Stimulated activated naive CD4-positive, alpha-beta T cell (primary cell): ENCODE results near the gene CDKAL1.
"Not testable (repeated sequence)": the region's sequence is repeated elsewhere in the genome, so short reads cannot be mapped to it uniquely, and the experiment has no call there.

Source experiments
- DNase-seq, 6 experiments: peaks; one replicate each; lab custom pipeline; 2025; lab: John Stamatoyannopoulos, UW

Gene CDKAL1

DNA sequence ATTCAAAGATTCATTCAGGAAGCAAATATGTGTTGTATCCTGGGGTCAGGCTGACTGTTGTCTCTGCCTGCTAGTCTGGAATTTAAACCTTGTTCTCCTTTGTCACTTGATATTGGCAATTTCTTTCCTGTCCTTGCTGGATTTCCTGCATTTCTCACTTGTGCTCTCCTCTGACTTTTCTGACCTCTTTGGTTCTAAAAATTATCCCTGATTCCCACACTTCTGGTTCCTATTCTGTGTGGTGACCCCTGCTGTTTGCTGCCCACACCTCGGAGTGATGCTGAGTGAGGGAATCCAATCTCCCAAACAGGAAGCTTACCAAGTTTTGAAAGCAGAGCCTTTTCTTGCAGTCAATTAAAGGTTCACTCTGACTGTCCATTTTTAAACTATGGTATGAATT, 345.3 kb downstream of the CDKAL1 start:
- DNase-seq, result no peak

DNA sequence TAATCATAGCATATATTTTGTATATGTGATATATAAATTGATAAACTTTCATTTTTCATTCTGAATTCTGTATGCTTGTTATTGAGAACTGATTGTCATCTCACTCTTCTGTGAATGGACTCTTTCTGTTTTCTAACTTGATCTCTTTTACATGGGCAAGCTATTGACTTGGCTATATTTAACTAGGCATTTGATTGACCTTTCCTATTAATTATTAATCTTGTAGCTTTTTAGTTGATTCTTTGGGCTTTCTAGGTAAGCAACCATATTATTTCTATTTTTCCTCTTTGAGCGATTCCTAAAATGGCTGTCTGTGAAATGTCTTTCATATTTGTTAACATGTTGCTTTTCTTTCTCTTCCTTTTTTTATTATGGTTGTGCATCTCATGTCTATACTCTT, 347.1 kb downstream of the CDKAL1 start:
- no peak for DNase-seq

DNA sequence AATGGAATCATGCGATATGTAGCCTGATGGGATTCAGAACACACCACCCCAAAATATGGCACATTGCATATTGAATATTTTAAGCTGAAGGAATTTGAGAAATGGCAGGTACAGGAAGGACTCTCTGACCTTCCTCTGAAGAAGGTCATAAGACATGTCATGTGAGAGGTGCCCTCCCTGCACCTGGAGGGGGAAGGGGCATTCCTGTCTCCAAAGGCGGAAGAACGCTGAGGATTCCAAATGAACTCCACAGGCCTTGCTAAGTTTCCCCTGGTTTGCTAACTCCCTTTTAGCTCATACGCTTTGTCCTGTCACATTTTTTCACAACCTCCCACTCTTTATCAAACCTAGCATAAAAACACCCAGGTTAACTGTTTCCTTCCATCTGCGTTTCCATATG, 347.8 kb downstream of the CDKAL1 start:
- no peak for DNase-seq

DNA sequence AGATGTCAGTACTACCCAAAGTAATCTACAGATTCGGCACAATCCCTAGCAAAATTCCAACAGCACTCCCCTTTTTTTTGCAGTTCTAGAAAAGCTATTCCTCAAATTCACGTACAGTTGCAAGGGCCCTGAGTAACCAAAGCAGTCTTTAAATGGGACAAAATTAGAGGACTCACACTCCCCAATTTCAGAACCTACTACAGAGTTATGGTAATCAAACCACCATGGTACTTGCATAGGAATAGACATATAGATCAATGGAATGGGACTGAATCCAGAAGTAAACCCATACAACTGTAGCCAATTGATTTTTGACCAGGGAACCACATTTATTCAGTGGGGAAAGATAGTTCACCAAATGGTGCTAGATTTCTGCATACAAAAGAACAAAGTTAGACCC, 350.8 kb downstream of the CDKAL1 start:
- no peak for DNase-seq

DNA sequence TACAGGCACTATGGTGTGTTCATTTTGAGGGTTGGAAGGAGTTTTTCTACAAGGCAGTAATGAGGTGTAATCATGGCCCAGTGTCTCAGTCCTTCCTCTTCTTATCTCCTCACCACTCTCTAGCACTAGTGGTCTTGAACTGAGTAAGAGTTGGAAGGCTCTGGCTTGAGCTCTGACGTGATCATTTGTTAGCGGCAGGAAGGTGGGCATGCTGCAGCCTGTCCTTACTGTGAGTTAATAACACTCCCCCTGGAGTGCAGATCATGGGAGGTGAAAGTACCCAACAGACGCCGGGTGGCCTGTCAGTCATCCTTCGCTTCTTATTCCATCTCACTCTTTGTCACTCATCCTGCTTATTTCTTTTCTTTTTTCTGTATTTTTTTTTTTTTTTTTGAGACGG, 356.9 kb downstream of the CDKAL1 start:
- DNase-seq, result no peak

GRCh38 chr6:20892365-20892764, 358.1 kb downstream of the CDKAL1 start:
- DNase-seq, result no peak

GRCh38 chr6:20893412-20893811, 359.2 kb downstream of the CDKAL1 start:
- no peak for DNase-seq

DNA sequence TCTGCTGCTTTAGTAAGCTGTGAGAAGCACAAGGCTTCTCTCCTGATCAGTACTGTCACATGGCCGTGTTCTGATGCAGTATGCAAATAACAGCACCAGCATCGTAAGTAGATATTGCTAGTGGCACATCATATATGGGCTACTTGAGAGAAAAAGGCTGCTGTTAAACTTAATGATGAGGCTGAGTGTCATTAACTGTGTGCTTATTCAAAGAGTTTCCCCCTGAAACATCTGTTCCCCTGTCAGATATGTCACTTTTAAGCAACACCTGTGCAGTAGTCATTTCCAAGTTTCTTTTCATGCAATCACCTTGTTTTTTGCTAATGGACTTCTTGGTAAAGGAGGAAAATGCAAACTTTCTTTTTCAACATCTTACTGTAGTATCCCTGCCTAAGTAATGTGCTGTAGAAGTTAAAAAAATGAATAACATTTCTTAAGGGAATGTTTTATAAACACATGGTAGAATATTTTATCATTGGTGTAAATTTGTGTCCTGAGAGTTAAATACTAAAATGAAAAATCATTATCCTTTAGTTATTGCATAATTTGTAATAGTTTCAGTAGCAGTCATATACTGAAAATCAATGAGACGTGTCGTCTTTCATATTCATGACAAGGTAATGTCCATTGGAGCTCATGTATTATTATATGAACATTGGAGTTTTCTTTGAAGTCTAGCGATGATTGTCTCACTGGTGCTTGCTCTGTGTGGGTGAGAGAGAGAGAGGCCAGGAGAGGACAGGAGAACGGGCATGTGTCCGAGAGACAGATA, 366.3 kb downstream of the CDKAL1 start:
- no peak for DNase-seq

DNA sequence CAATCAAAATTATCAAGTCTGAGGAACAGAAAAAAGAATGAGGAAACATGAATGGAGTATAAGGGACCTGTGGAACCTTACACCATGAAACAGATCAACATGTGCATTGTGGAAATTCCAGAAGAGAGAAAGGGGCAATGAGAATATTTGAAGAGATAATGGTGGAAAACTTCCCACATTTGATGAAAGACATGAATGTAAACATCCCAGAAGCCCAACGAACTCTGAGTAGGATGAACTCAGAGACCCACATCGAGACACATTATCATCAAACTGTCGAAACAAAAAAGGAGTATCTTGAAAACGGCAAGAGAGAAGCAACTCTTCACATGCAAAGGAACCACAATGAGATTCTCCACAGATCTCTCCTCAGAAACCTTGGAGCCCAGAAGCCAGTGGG, 371.1 kb downstream of the CDKAL1 start:
- no peak for DNase-seq

DNA sequence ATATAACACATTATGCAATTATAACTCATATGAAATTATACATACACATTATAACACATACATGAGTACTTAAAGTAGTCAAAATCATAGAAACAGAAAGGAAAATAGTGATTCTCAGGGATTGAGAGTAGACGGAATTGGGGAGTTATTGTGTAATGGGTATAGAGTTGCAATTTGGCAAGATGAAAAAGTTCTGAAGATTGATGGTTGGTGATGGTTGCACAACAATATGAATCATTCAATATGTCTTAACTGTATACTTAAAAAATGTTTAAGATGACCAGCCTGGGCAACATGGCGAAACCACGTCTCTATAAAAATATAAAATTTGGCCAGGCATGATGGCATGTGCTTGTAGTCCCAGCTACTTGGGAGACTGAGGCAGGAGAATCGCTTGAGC, 372.7 kb downstream of the CDKAL1 start:
- DNase-seq, result no peak

DNA sequence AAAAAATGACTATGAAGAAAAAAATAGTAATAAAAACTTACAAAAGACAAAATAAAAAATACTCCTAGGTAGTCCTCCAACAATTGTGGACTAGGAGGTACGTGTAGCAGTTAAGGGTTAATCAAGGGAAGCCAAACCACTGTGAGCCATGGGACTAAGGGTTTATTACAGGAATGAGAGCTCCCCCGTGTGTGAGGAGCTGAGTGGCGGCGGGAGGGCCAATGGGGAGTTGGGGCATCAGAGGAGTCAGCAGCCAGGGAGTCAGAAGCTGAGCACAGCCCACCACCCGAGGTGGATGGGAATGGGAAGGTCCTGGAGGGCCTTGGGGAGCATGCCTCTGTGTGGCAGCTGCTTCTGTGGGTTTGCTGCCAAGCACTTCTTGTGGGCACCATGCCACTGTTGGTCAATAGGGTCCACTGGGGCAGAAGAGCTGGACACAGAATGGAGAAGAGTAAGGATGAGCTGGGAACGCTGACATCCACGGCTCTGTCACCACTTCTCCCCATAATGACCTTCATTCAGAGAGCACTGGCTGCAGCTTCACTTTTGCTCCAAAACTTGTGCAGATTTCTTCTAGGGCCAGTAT, 373.3 kb downstream of the CDKAL1 start:
- no peak for DNase-seq

DNA sequence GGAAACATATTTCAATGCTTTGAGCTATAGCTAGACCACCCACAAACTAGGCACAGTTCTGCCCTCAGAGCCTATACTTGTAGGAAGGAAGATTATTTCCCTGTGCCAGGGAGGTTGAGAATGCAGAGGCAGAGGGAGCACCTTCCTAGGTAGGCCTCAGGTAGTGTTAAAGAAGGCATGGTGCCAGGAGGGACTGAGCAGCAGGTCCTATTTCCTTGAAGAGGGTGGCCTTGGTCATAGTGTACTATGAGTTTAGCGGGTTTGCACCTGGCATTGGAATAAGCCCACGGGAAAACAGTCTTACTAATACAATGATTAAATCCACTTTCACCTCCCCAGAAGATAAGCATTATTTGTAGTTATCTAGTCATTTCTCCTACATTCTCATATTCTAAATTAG, 375.4 kb downstream of the CDKAL1 start:
- DNase-seq, result no peak

- no peak for DNase-seq
Measured at GRCh38 chr6:20911712-20912111, 377.5 kb downstream of the CDKAL1 start.

DNA sequence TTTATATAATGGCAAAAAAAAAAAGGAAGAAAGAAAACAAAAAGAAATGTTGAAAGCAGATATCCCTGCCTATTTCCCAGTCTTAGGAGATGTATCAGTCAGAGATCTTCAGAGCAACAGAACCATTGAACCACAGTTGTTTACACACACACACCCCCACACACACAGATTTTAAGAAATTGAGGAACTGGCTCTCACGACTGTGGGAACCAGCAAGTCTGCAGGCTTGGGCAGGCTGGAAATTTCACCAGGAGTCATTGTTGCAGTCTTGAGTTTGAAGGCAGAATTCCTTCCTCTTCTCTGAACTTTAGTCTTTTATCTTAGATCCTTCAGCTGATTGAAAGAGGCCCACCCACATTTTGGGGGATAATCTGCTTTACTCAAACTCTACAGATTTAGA, 380.9 kb downstream of the CDKAL1 start:
- DNase-seq, result no peak

- DNase-seq, result no peak
Measured at GRCh38 chr6:20915626-20916025, 381.4 kb downstream of the CDKAL1 start.

DNA sequence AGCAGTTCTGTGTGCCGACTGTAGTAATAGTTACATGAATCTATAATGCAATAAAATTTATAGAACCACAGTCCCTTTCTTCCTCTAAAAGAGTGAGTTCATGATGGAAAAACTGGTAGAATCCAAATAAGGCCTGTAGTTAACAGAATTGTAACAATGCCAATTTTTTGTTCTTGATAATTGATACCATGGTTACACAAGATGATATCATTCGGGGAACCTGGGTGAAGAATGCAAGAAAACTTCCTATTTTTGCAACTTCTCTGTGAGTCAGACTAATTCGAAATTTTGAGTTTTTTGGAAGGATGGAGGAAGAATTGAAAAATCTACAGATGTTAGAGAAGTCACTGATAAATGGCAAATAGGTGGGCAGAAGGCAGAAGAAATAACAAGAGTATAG, 381.8 kb downstream of the CDKAL1 start:
- DNase-seq, result no peak

GRCh38 chr6:20918868-20919267, 384.6 kb downstream of the CDKAL1 start:
- no peak for DNase-seq

GRCh38 chr6:20919677-20920385, 385.6 kb downstream of the CDKAL1 start:
- DNase-seq, result no peak

GRCh38 chr6:20921578-20921977, 387.3 kb downstream of the CDKAL1 start:
- no peak for DNase-seq

GRCh38 chr6:20922743-20923142, 388.5 kb downstream of the CDKAL1 start:
- DNase-seq, result no peak

DNA sequence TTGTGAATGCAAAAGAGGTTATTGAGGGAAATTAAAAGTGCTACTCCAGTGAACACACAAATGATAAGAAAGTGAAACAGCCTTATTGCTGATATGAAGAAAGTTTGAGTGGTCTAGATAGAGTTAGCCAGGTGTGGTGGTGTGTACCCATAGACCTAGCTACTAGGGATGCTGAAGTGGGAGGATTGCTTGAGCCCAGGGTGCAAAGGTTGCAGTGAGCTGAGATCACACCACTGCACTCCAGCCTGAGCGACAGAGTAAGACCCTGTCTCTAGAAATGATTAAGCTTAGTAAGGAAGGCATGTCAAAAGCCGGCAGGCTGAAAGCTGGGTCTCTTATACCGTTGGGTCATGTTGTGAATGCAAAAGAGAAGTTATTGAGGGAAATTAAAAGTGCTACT, 389.8 kb downstream of the CDKAL1 start:
- DNase-seq, result not testable (repeated sequence)

GRCh38 chr6:20924911-20925543, 390.8 kb downstream of the CDKAL1 start:
- no peak for DNase-seq
